ENCODE results near the gene MIGA2.

- TF ChIP-seq, protein P1, sequence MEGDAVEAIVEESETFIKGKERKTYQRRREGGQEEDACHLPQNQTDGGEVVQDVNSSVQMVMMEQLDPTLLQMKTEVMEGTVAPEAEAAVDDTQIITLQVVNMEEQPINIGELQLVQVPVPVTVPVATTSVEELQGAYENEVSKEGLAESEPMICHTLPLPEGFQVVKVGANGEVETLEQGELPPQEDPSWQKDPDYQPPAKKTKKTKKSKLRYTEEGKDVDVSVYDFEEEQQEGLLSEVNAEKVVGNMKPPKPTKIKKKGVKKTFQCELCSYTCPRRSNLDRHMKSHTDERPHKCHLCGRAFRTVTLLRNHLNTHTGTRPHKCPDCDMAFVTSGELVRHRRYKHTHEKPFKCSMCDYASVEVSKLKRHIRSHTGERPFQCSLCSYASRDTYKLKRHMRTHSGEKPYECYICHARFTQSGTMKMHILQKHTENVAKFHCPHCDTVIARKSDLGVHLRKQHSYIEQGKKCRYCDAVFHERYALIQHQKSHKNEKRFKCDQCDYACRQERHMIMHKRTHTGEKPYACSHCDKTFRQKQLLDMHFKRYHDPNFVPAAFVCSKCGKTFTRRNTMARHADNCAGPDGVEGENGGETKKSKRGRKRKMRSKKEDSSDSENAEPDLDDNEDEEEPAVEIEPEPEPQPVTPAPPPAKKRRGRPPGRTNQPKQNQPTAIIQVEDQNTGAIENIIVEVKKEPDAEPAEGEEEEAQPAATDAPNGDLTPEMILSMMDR (IDR thresholded peaks at IDR 0.05): no peak
- TF ChIP-seq ZFX (IDR thresholded peaks at IDR 0.05; ENCODE audit: borderline replicate concordance): no peak
Measured at GRCh38 chr9:129005336-129005997, 31.0 kb upstream of the MIGA2 start.

All from 22Rv1 (cell line).